Inferior parietal cortex (tissue), 1 donor: ENCODE measurements around the gene RALY.

Experiments used
- DNase-seq: peaks from one replicate; pipeline ENCODE4 v3.0.0-alpha.2; 2016; ENCODE audit errors: extremely low spot score

Gene RALY

GRCh38 chr20:33986560-33987216, 7.0 kb upstream of the RALY start:
- DNase-seq: no peak

GRCh38 chr20:33990075-33990474, 3.6 kb upstream of the RALY start:
- no peak for DNase-seq

- DNase-seq: no peak
Measured at GRCh38 chr20:33991502-33991901, 2.2 kb upstream of the RALY start.

GRCh38 chr20:33992145-33992922, 1.4 kb upstream of the RALY start:
- DNase-seq: no peak

GRCh38 chr20:33992923-33993575, 662 bp upstream of the RALY start:
- DNase-seq: peak; percentile 96

DNA sequence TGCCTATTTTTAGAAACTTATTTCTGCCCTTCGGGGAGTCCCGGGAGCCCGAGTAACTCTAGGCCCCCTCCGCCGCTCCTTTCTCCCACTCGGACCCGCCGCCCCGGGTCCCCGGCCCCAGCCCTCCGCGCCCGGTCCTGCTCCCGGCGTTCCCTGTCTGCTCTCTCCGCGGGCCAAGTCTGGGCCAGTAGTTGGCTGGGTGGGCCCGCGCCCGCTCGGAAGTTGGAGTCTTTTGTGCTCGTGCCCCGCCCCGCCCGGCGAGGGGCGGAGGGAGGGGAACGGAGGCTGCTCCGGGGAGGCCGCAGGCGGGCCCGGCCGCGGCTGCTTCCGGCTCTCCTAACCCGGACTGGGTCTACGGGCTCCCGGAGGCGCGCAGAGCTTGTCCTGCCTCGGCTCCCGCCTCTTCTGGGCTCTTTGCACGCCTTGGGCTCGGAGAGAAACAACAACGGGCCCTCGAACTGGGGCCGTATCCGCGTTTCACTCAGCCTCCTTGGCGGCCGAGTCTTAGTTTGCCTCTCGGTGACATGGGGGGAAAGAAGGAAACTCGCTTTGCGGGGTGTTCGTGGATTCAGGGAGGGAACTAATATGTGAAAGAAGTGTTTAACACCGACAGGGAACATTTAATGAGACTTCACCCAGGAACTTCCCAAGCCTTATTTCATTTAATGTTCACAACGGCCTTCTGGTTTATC, 657 bp downstream of the RALY start:
- peak; percentile 65 for DNase-seq

DNA sequence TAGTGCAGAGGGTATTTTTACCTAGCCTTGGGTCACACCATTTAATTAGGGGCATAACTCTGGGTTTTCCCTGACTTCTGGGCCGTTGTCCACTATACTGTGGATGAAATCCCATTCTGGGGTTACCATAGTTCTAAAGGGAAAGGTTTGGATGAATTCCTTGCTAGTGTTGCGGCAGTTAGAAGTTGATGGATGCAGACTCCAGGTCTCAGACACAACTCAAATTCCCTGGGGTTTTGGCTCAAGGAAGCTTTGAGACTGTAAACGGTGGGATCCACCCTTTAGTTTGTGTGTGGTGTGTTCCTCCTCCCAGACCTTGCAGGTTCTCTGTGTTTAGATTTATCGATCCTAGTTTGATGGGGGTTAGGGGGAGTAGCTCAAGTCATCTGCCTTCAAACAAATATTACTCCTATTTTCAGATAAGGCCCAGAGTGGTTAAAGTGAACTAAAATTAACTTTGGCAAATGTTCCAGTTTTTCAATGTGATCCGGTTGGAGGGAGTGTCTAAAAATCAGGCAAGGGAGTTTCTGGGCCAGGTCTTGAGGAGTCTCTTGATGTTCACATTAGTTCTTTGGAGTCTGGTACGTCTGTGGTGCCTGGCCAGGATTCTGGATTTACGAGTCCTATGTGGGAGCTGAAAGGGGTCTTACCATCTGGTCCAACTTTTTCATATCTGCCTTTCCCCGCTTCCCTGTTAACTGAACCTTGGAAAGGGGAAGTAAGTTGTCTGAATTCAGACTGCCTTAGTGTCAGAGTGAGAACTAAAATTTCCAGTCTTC, 1.5 kb downstream of the RALY start:
- no peak for DNase-seq

- no peak for DNase-seq
Measured at GRCh38 chr20:33999025-33999649, 5.4 kb downstream of the RALY start.

- DNase-seq: no peak
Measured at GRCh38 chr20:34001378-34001777, 7.7 kb downstream of the RALY start.

GRCh38 chr20:34004227-34004626, 10.5 kb downstream of the RALY start:
- DNase-seq: no peak

DNA sequence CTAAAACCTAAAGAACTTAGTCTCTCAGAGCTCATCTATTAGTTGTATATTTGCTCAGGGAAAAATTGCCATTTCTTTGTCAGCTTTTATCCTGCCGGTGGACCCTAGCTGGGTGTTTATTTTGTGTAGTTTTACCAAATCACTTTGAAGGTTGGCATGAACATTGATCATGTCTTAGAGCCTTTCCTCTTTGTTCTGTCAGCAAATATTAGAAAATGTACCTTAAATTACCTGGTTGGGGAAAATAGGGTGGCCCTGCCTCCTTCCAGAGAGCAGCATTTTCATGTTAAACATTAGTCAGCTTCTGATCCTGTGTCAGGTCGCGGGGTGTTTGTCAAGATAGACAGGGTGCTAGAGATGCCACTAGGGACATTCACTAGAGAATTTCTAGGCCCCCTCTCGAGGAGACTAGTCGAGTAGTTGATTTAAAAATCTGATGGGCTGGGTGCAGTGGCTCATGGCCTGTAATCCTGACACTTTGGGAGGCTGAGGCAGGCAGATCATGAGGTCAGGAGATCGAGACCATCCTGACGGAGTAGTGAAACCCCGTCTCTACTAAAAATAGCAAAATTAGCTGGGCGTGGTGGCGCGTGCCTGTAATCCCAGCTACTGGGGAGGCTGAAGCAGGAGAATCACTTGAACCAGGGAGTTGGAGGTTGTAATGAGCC, 11.2 kb downstream of the RALY start:
- DNase-seq: no peak

DNA sequence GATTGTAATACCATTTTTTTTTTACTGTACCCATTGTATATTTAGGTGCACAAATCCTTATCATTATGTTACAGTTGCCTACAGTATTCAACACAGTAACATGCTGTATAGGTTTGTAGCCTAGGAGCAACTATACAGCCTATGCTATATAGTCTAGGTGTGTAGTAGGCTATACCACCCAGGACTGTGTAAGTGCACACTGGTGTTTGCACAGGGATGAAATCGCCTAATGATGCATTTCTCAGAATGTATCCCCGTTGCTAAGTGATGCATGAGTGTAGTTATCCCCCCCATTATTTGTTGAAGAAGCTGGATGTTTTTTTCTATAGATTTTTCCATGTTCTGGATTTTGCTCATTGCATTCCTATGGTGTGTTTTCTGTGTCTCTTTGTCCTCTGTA, 12.9 kb downstream of the RALY start:
- no peak for DNase-seq

DNA sequence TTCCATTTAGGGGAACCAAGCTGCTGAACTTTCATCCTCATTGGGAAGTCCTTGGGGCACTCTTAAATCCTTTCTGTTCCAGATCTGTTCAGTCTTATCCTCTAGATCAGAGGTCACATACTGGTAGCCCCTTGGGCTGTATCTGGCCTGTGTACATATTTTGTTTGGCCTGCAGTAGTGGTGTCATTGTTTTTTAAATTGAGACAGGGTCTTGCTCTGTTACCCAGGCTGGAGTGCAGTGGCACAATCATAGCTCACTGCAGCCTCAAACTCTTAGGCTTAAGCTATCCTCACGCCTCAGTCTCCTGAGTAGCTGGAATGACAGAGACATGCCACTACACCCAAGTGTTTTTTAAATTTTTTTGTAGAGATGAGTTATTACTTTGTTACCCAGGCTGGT, 14.8 kb downstream of the RALY start:
- DNase-seq: no peak

DNA sequence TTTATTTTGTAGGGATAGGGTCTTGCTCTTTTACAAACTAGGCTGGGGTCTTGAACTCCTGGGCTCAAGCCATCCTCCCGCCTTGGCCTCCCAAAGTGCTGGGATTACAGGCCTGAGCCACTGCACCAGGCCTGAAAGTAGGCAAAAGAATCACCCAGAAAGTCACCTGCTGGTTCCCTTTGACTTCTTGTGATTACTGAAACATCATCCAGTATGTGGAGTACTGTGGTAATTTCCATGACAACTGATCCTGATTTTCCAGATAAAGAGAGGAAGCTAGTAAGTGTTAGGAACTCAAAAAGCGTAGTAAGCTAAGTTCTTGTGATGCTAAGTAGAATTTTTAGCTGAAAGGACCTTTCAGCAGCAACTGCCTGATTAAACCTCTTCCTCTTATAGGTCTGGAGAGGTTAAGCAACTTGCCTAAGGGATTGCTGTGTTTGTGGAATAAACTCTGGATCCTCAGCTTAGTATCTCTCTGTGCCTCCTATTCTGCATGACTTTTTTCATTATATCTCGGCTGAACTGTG, 16.8 kb downstream of the RALY start:
- DNase-seq: no peak

- no peak for DNase-seq
Measured at GRCh38 chr20:34011275-34011674, 17.6 kb downstream of the RALY start.

- no peak for DNase-seq
Measured at GRCh38 chr20:34012330-34012729, 18.6 kb downstream of the RALY start.

- no peak for DNase-seq
Measured at GRCh38 chr20:34012735-34013134, 19.0 kb downstream of the RALY start.

- no peak for DNase-seq
Measured at GRCh38 chr20:34013554-34013953, 19.8 kb downstream of the RALY start.

- no peak for DNase-seq
Measured at GRCh38 chr20:34014878-34015277, 21.2 kb downstream of the RALY start.
